Measurements from ENCODE around the gene PAK6.

DNA sequence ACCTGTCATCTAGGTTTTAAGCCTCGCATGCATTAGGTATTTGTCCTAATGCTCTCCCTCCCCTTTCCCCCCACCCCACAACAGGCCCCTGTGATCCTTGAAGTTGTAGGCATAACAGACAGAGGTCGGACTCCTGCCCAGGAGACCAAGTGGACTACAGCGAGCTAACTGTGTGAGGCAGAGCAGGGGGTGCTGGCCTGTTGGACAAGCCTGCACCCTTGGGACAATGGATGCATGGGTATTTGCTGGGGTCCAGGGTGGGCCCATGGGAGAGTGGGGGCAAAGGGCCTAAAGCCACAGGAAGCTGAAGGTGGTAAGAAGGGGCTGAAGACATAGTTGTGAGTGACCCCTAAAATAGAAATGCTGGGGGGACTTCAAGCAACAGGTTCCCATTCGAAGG lies 66.4 kb downstream of the PAK6 start:
- no peak for TF ChIP-seq CTCF (IDR thresholded peaks at IDR 0.05)
- no peak for TF ChIP-seq POLR2A (IDR thresholded peaks at IDR 0.05)
- TF ChIP-seq POLR2AphosphoS5 (IDR thresholded peaks at IDR 0.05) = no peak
- no peak for TF ChIP-seq EP300 (IDR thresholded peaks at IDR 0.05)

Data from gastroesophageal sphincter (tissue), 3 donors.